Measurements from ENCODE around the gene LGR5.

DNA sequence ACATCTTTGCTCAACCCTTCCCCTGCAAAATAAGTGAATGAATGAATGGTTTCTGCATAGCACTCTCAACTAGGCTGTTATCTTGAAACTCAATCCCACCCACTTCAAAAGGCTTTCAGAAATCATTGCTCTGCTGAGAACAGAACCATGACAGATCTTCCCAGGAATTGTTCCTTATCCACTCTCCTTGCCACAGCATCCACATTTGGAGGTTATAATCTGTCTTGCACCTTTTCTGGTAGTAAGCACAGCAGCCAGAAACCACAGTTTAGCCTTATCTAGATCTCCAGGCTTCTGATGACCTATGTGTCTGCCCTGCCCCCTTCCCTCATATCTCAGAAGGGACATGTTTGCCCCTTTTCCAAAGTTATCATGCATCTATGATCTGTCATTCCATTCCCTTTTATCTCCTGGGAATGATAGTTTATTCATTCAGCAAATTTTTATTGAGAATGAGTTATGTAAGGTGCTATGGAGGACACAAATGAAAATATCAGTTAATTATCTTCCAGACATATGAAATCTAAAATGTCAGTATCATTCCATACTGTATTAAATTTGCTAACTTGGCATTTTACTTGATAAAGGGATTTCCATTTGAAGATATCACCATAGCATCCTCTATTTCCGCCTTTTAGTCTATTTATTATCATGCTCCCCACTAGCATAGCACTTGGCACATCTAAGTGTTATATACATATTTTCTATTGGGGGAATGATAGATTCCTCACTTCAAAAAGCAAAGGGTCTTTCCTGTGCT, 21.4 kb downstream of the LGR5 start:
- TF ChIP-seq, protein P1, sequence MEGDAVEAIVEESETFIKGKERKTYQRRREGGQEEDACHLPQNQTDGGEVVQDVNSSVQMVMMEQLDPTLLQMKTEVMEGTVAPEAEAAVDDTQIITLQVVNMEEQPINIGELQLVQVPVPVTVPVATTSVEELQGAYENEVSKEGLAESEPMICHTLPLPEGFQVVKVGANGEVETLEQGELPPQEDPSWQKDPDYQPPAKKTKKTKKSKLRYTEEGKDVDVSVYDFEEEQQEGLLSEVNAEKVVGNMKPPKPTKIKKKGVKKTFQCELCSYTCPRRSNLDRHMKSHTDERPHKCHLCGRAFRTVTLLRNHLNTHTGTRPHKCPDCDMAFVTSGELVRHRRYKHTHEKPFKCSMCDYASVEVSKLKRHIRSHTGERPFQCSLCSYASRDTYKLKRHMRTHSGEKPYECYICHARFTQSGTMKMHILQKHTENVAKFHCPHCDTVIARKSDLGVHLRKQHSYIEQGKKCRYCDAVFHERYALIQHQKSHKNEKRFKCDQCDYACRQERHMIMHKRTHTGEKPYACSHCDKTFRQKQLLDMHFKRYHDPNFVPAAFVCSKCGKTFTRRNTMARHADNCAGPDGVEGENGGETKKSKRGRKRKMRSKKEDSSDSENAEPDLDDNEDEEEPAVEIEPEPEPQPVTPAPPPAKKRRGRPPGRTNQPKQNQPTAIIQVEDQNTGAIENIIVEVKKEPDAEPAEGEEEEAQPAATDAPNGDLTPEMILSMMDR (IDR thresholded peaks at IDR 0.05; ENCODE audit: low read depth, low read length), result no peak
- no peak for TF ChIP-seq EZH2phosphoT487 (IDR thresholded peaks at IDR 0.05; ENCODE audit: low read depth)

Data from OCI-LY3 (cell line).